H1 (cell line): Measurements from ENCODE around the gene PRKCSH. TPM values are rescaled to one million over a fixed set of nuclear protein-coding genes. Genes with fewer than 3 reads are reported as not detected.
A peak's percentile ranks its signal among the peaks of the same experiment; 100 is the strongest.

Experiments
- CTCF ChIA-PET: fragments of 300-600 bp; sonication (Branson Sonifier 250); formaldehyde crosslinking; loops from one replicate; lab custom pipeline; 2021; ENCODE audit not compliant: partially characterized antibody; lab: Charles Lee
- POLR2A ChIA-PET: fragments of 300-600 bp; sonication (Branson Sonifier 250); formaldehyde crosslinking; loops from one replicate; lab custom pipeline; 2021; ENCODE audit warnings: inconsistent platforms; ENCODE audit not compliant: partially characterized antibody; lab: Charles Lee
- DNase-seq, 2 experiments: peaks; one replicate each; pipeline versions ENCODE4 v3.0.0 to v3.0.0-alpha.2; 2010 to 2022; ENCODE audit warnings: low spot score in 2 of 2, low read depth in 1 of 2, mixed read lengths in 1 of 2
- FAIRE-seq: peaks from 2 replicates; lab custom pipeline; 2011; peaks lifted over from hg19 to GRCh38; lab: Jason Lieb, UNC
- H2AFZ ChIP-seq: 2 replicates; pipeline ENCODE4 v1.8.1; 2012; ENCODE audit warnings: low read length, inconsistent platforms
- H2AK5ac ChIP-seq: 2 replicates; pipeline ENCODE4 v1.6.1; 2013; ENCODE audit warnings: low read depth, low read length
- H2BK120ac ChIP-seq: replicated peaks from 2 replicates; pipeline ENCODE3; 2013; ENCODE audit warnings: low read depth, low read length, inconsistent platforms
- H2BK12ac ChIP-seq: 2 replicates; pipeline ENCODE4 v1.6.1; 2013; ENCODE audit warnings: low read depth, low read length
- H2BK15ac ChIP-seq: 2 replicates; pipeline ENCODE4 v1.6.1; 2013; ENCODE audit warnings: low read length
- H2BK20ac ChIP-seq: 2 replicates; pipeline ENCODE4 v1.6.1; 2013; ENCODE audit warnings: low read length
- H2BK5ac ChIP-seq: 2 replicates; pipeline ENCODE4 v1.6.1; 2013; ENCODE audit warnings: low read depth, low read length
- H3K14ac ChIP-seq: 2 replicates; pipeline ENCODE4 v1.6.1; 2013; ENCODE audit warnings: inconsistent platforms; ENCODE audit not compliant: insufficient read length
- H3K18ac ChIP-seq: 2 replicates; pipeline ENCODE4 v1.6.1; 2013; ENCODE audit warnings: low read length; ENCODE audit errors: extremely low read depth
- H3K23ac ChIP-seq: 2 replicates; pipeline ENCODE4 v1.6.1; 2013; ENCODE audit warnings: inconsistent platforms; ENCODE audit not compliant: insufficient read length
- H3K23me2 ChIP-seq: 2 replicates; pipeline ENCODE4 v1.6.1; 2013; ENCODE audit warnings: low read depth, low read length
- H3K27ac ChIP-seq: 2 replicates; pipeline ENCODE4 v1.6.1; 2011; ENCODE audit warnings: low read depth, low read length, inconsistent platforms
- H3K27me3 ChIP-seq, 4 experiments: replicated peaks in 1 of 4; 1 replicate in 1 of 4; 2 replicates in 3 of 4; pipeline versions ENCODE4 v1.6.1 to v1.8.1; 2011 to 2013; ENCODE audit warnings: low read length in 3 of 4, mild to moderate bottlenecking in 3 of 4, inconsistent platforms in 2 of 4, mixed read lengths in 2 of 4, moderate library complexity in 1 of 4; ENCODE audit not compliant: control insufficient read depth in 3 of 4, insufficient read depth in 3 of 4; ENCODE audit errors: extremely low read depth in 1 of 4
- H3K36me3 ChIP-seq, 4 experiments: 2 replicates each; pipeline versions ENCODE4 v1.6.1 to v1.8.1; 2011 to 2013; ENCODE audit warnings: mild to moderate bottlenecking in 4 of 4, low read length in 3 of 4, moderate library complexity in 2 of 4, control low read depth in 1 of 4, inconsistent platforms in 1 of 4; ENCODE audit not compliant: insufficient read depth in 4 of 4, control insufficient read depth in 2 of 4
- H3K4ac ChIP-seq: replicated peaks from 2 replicates; pipeline ENCODE3; 2013; ENCODE audit warnings: low read length, low read depth, mixed read lengths, inconsistent platforms; ENCODE audit not compliant: insufficient read length
- H3K4me1 ChIP-seq, 4 experiments: replicated peaks in 1 of 4; 1 replicate in 1 of 4; 2 replicates in 3 of 4; pipeline versions ENCODE4 v1.6.1 to v1.8.1; 2011 to 2013; ENCODE audit warnings: low read length in 3 of 4, inconsistent platforms in 2 of 4, mixed read lengths in 1 of 4; ENCODE audit not compliant: insufficient read depth in 4 of 4, control insufficient read depth in 3 of 4
- H3K4me2 ChIP-seq, 2 experiments: 2 replicates each; pipeline versions ENCODE4 v1.6.1 to v1.8.1; 2011 to 2013; ENCODE audit warnings: low read depth in 2 of 2, low read length in 2 of 2, control low read depth in 1 of 2, inconsistent platforms in 1 of 2, mild to moderate bottlenecking in 1 of 2; ENCODE audit not compliant: insufficient read depth in 1 of 2
- H3K4me3 ChIP-seq, 4 experiments: fragments of 200-600, 300-600 bp in 1 of 4; sonication (generic), shearing (Covaris generic), sonication (Bioruptor Twin) in 1 of 4; 2 replicates each; pipeline versions ENCODE4 v1.5.1 to v1.8.1; 2011 to 2016; ENCODE audit warnings: low read length in 4 of 4, low read depth in 3 of 4, control low read depth in 2 of 4, inconsistent platforms in 2 of 4, mild to moderate bottlenecking in 2 of 4, mixed read lengths in 1 of 4, moderate library complexity in 1 of 4; ENCODE audit not compliant: insufficient read depth in 2 of 4; ENCODE audit errors: extremely low read depth in 1 of 4
- H3K56ac ChIP-seq: replicated peaks from 2 replicates; pipeline ENCODE3; 2013; ENCODE audit warnings: low read depth, mild to moderate bottlenecking, mixed read lengths, low read length, inconsistent platforms; ENCODE audit not compliant: insufficient read length
- H3K79me1 ChIP-seq: 2 replicates; pipeline ENCODE4 v1.6.1; 2013; ENCODE audit warnings: low read depth, low read length, control low read depth
- H3K79me2 ChIP-seq, 2 experiments: 2 replicates each; pipeline versions ENCODE4 v1.6.1 to v1.8.1; 2012 to 2013; ENCODE audit warnings: low read length in 2 of 2, mild to moderate bottlenecking in 2 of 2, inconsistent platforms in 1 of 2; ENCODE audit not compliant: insufficient read depth in 2 of 2, control insufficient read depth in 1 of 2
- H3K9ac ChIP-seq, 4 experiments: replicated peaks in 1 of 4; 1 replicate in 1 of 4; 2 replicates in 3 of 4; pipeline versions ENCODE4 v1.6.1 to v1.8.1; 2011 to 2013; ENCODE audit warnings: low read depth in 3 of 4, low read length in 3 of 4, control low read depth in 2 of 4, mild to moderate bottlenecking in 2 of 4, moderate library complexity in 2 of 4, inconsistent platforms in 1 of 4; ENCODE audit errors: extremely low read depth in 1 of 4
- H3K9me3 ChIP-seq, 2 experiments: 2 replicates each; pipeline versions ENCODE4 v1.6.1 to v1.8.1; 2012 to 2013; ENCODE audit warnings: mild to moderate bottlenecking in 2 of 2, moderate library complexity in 2 of 2, control low read depth in 1 of 2, inconsistent platforms in 1 of 2, low read depth in 1 of 2, low read length in 1 of 2, mixed read lengths in 1 of 2; ENCODE audit not compliant: insufficient read depth in 2 of 2
- H4K20me1 ChIP-seq, 2 experiments: replicated peaks in 1 of 2; 2 replicates each; pipeline versions ENCODE3 to v1.8.1; 2011 to 2013; ENCODE audit warnings: inconsistent platforms in 2 of 2, low read length in 2 of 2, mild to moderate bottlenecking in 1 of 2; ENCODE audit not compliant: insufficient read depth in 2 of 2, control insufficient read depth in 1 of 2
- H4K5ac ChIP-seq: 2 replicates; pipeline ENCODE4 v1.6.1; 2013; ENCODE audit warnings: low read length, low read depth, mixed read lengths, inconsistent platforms; ENCODE audit not compliant: insufficient read length
- H4K8ac ChIP-seq: 2 replicates; pipeline ENCODE4 v1.8.0; 2013; ENCODE audit warnings: mild to moderate bottlenecking, moderate library complexity, low read length, inconsistent platforms; ENCODE audit not compliant: insufficient read depth; ENCODE audit errors: extremely low read depth
- H4K91ac ChIP-seq: replicated peaks from 2 replicates; pipeline ENCODE3; 2013; ENCODE audit warnings: low read length, mixed read lengths, inconsistent platforms; ENCODE audit not compliant: insufficient read length
- TBP ChIP-seq: IDR thresholded peaks from 2 replicates; pipeline ENCODE4 v1.6.1; 2011; ENCODE audit warnings: low read depth, low read length, improper control_type of control experiment
- ZNF274 ChIP-seq: IDR thresholded peaks from 2 replicates; pipeline ENCODE4 v1.7.0; 2012; ENCODE audit warnings: low read length, borderline replicate concordance; ENCODE audit errors: extremely low read depth
- WGBS, 2 experiments: shearing (Covaris generic) in 1 of 2; methylation state at CpG; one replicate each; pipeline versions ENCODE4 v1.1.6 to v1.1.7; 2013 to 2015; ENCODE audit warnings: low lambda C conversion rate in 2 of 2, mixed read lengths in 2 of 2, inconsistent platforms in 1 of 2, low coverage in 1 of 2, missing lambda C conversion rate in 1 of 2; ENCODE audit not compliant: insufficient replicate concordance in 2 of 2, insufficient coverage in 1 of 2, insufficient read length in 1 of 2; ENCODE audit errors: extremely low coverage in 1 of 2, missing lambda C conversion rate in 1 of 2; 5-methylcytosine and 5-hydroxymethylcytosine counted together
- polyA plus RNA-seq, 7 experiments: library from polyadenylated mRNA; depleted of rRNA in 3 of 7; stranded (reverse) in 5 of 7; unstranded in 2 of 7; fragments of >200 nt in 5 of 7; fragments of 200-250 nt in 2 of 7; gene quantifications; 1 replicate in 5 of 7; 2 replicates in 1 of 7; 4 replicates in 1 of 7; pipeline versions ENCODE4 v1.2.1 to v1.2.3, GENCODE V29; 2011 to 2013; ENCODE audit warnings: missing spikeins in 2 of 7, mixed read lengths in 2 of 7
- total RNA-seq: library from RNA; stranded (reverse); fragmentation: NEBNext Ultra II Directional; extraction: Animal tissue kit (Norgen Biotek cat#: 25700); gene quantifications from 2 replicates; pipeline ENCODE4 v1.2.1, GENCODE V29; 2021

PRKCSH gene
- total and polyA plus RNA-seq, 2 of the 8 experiments (the other 6 are each of a cell fraction or from before 2014, with no cell fraction given) = 97.2 to 337 TPM

DNA sequence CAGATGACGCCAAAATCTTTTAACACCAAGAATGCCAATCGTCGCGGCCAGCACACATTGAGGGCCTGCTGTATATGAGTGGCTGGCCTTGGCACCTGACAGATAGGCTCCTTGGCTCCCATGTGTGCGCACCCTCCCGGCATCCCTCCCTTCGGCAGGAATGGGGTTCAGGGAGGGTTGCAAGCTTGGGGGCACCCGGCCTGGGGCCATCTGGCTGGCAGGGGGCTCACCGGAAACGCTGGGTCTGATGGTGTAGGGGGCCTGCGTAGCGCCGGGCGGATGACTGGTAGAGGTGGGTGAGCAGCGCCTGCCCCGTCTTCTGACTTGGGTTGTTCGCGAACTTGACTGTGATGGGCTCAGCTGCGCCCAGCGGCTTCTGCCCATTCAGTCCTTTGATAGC is 22.4 kb downstream of the PRKCSH start:
- H3K23me2 ChIP-seq = no peaks in the 10 kb centered on the region; the same call in 1 of the 2 replicates
- H3K27ac ChIP-seq = no peak overlapping the region
- no peak overlapping the region for H3K4ac ChIP-seq
- H3K56ac ChIP-seq = no peak overlapping the region
- no peak overlapping the region for H2BK20ac ChIP-seq
- no peaks in the 10 kb centered on the region for H3K79me1 ChIP-seq
- no peak overlapping the region for H2BK12ac ChIP-seq
- H3K23ac ChIP-seq = no peak overlapping the region
- H3K79me2 ChIP-seq = no peaks in the 10 kb centered on the region
- H4K8ac ChIP-seq = no peak overlapping the region; the same call in 1 of the 2 replicates
- no peak overlapping the region for H4K5ac ChIP-seq
- FAIRE-seq (no peak), DNase-seq (no peak)
- no peaks in the 10 kb centered on the region for H3K36me3 ChIP-seq
- no peak overlapping the region for H3K4me3 ChIP-seq
- 93% methylated on average over 16 of the region's 20 CpGs; no CpG with 5 or more reads in 1 of the 2 experiments for WGBS, 2 experiments
- H3K14ac ChIP-seq = no peak overlapping the region
- peak overlapping the region; percentile 10 for H4K91ac ChIP-seq
- ChIA-PET CTCF (interaction anchor here (0.9 to 3.4 kb wide), 7 partner anchors 11 to 78 kb away, joined by 3 to 17 read pairs (median 3); no protein-coding TSS in a partner anchor), POLR2A (interaction anchor here (0.5 to 3.4 kb wide), 5 partner anchors 21 to 191 kb away, joined by 3 to 20 read pairs (median 3); partner anchors contain the start of genes ELAVL3 and ELOF1)
- no peak overlapping the region; the same call in none of the 2 replicates for H3K18ac ChIP-seq
- TF ChIP-seq ZNF274 (no peak), TBP (no peak)
- no peak overlapping the region for H2BK15ac ChIP-seq
- no peak overlapping the region for H2AK5ac ChIP-seq
- no peak overlapping the region for H2BK120ac ChIP-seq
- no peak overlapping the region for H3K4me2 ChIP-seq
- H4K20me1 ChIP-seq = no peaks in the 10 kb centered on the region
- H3K4me1 ChIP-seq = peaks cover 0 to 14% (median 2%) of the 10 kb centered on the region in 4 experiments; a peak in 4 of 7 replicates
- H3K27me3 ChIP-seq = no peaks in the 10 kb centered on the region
- no peak overlapping the region for H2AFZ ChIP-seq
- no peaks in the 10 kb centered on the region for H3K9me3 ChIP-seq
- no peak overlapping the region for H2BK5ac ChIP-seq
- H3K9ac ChIP-seq = no peak overlapping the region
